Right lobe of liver (tissue), 6 donors: Measurements from ENCODE around the gene MAST4. TPM values are rescaled to one million over a fixed set of nuclear protein-coding genes. Genes with fewer than 3 reads are reported as not detected.

ENCODE experiments used
- ATAC-seq, 4 donors: fragments of 200-7000 bp; cut with Tn5 transposase; one replicate each; pipeline ENCODE4 v1.9.1; 2020; ENCODE audit warnings: mild to moderate bottlenecking in 4 of 4, moderate library complexity in 4 of 4
- DNase-seq, 3 donors: peaks; one replicate each; pipeline ENCODE4 v3.0.0-alpha.2; 2020
- H3K27ac ChIP-seq, 3 donors: fragments of 200-600 bp; one replicate each; pipeline ENCODE4 v1.8.0; 2022
- H3K27me3 ChIP-seq, 2 donors: fragments of 200-600 bp; one replicate each; pipeline ENCODE4 v1.8.0; 2022
- H3K36me3 ChIP-seq, 4 donors: fragments of 200-600 bp; sonication (generic) in 1 of 4; one replicate each; pipeline versions ENCODE4 v1.5.1 to v1.8.0; 2017 to 2022; ENCODE audit warnings: control low read depth in 1 of 4
- H3K4me1 ChIP-seq, 4 donors: fragments of 200-600 bp; sonication (generic) in 1 of 4; one replicate each; pipeline versions ENCODE4 v1.5.1 to v1.8.0; 2017 to 2022; ENCODE audit warnings: control low read depth in 1 of 4
- H3K4me3 ChIP-seq, 3 donors: fragments of 200-600 bp; one replicate each; pipeline ENCODE4 v1.8.0; 2022
- H3K9me3 ChIP-seq, 4 donors: fragments of 200-600 bp; sonication (generic) in 1 of 4; one replicate each; pipeline versions ENCODE4 v1.5.1 to v1.8.0; 2017 to 2022; ENCODE audit warnings: control low read depth in 1 of 4
- POLR2A ChIP-seq: fragments of 450-650 bp; IDR thresholded peaks from one replicate; pipeline ENCODE4 v1.6.1; 2017; ENCODE audit warnings: antibody characterized with exemption, mild to moderate bottlenecking
- WGBS: methylation state at CpG from one replicate; pipeline ENCODE4 v1.1.6; 2018; ENCODE audit warnings: low coverage, low lambda C conversion rate; ENCODE audit not compliant: insufficient coverage; ENCODE audit errors: missing lambda C conversion rate; 5-methylcytosine and 5-hydroxymethylcytosine counted together
- intact Hi-C, 2 donors: fragments of 100-400 bp; cut with DNase I; formaldehyde crosslinking; loops; one replicate each; pipeline versions ENCODE4 v1.11.2 to v1.14.1; 2022
- total RNA-seq, 6 experiments: library from RNA; depleted of rRNA in 2 of 6; stranded (reverse); fragments of >200 nt in 2 of 6; fragmentation: NEBNext Ultra II Directional in 3 of 6; extraction: Animal tissue kit (Norgen Biotek cat#: 25700) in 3 of 6; gene quantifications; one replicate each; pipeline versions ENCODE4 v1.1.0 to v1.2.4, GENCODE V29; 2016 to 2023
- TF ChIP-seq, protein P1 (sequence below), 4 donors: fragments of 200-600 bp in 3 of 4; fragments of 450-650 bp in 1 of 4; IDR thresholded peaks; one replicate each; pipeline versions ENCODE4 v1.5.1 to v1.8.0; 2016 to 2022; ENCODE audit warnings: antibody characterized with exemption in 4 of 4, mild to moderate bottlenecking in 2 of 4
- donor health status: DM: no; HTN: yes; CAD: no.
- donor health status: DM: no; HTN: no; CAD: no.
- donor health status: DM: no; HTN: no; CAD: no.
- donor health status: DM: no; HTN: yes; CAD: no.
- donor health status: DM: no; HTN: yes; CAD: no.

MAST4 gene
- total RNA-seq, 6 experiments from 2014 or later: 9.4 to 23.5 (median 13.9) TPM

DNA sequence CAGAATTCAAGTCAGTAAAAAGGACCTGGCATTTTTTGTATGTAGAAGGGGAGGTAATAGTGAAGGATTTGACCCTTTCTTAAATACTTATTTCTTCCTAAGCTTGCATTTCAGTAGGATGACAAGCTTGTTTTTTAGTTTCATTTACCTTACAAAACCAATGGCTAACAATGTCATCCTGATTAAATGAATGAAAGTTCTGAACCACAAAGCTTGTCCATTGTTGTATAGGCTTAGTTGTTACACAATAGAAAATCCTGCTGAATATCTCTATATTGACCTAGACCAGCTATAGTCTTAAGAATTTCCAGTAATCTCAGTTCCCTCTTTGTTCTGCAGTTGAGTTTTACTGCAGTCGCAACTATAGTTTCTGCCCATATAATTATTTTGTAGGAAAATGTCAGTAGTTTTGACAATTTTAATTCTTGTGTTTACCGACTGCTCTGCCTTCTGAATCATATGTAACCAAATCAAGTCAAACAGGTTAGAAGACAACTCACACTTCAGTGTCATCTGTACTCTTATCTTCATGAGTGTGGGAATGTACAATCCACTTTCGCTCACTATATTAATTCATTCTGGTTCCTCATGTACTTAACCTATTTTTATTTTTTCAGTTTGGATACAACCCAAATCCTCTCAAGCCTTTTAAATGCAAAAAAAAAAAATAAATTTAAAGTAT, 404.7 kb downstream of the MAST4 start:
- ATAC-seq (no peak), DNase-seq (no peak)
- Histone ChIP-seq H3K4me1 (peaks cover 0 to 7% (median 2%) of the 10 kb centered on the region in 4 donors), H3K27me3 (no peaks in the 10 kb centered on the region), H3K36me3 (no peaks in the 10 kb centered on the region), H3K27ac (no peak overlapping the region), H3K4me3 (no peak overlapping the region), H3K9me3 (no peaks in the 10 kb centered on the region)
- TF ChIP-seq, protein P1, sequence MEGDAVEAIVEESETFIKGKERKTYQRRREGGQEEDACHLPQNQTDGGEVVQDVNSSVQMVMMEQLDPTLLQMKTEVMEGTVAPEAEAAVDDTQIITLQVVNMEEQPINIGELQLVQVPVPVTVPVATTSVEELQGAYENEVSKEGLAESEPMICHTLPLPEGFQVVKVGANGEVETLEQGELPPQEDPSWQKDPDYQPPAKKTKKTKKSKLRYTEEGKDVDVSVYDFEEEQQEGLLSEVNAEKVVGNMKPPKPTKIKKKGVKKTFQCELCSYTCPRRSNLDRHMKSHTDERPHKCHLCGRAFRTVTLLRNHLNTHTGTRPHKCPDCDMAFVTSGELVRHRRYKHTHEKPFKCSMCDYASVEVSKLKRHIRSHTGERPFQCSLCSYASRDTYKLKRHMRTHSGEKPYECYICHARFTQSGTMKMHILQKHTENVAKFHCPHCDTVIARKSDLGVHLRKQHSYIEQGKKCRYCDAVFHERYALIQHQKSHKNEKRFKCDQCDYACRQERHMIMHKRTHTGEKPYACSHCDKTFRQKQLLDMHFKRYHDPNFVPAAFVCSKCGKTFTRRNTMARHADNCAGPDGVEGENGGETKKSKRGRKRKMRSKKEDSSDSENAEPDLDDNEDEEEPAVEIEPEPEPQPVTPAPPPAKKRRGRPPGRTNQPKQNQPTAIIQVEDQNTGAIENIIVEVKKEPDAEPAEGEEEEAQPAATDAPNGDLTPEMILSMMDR (IDR thresholded peaks at IDR 0.05): no peak
- TF ChIP-seq POLR2A: no peak
- 86% methylated on average over 3 of the region's 3 CpGs for WGBS
- intact Hi-C loops: no loop called here

DNA sequence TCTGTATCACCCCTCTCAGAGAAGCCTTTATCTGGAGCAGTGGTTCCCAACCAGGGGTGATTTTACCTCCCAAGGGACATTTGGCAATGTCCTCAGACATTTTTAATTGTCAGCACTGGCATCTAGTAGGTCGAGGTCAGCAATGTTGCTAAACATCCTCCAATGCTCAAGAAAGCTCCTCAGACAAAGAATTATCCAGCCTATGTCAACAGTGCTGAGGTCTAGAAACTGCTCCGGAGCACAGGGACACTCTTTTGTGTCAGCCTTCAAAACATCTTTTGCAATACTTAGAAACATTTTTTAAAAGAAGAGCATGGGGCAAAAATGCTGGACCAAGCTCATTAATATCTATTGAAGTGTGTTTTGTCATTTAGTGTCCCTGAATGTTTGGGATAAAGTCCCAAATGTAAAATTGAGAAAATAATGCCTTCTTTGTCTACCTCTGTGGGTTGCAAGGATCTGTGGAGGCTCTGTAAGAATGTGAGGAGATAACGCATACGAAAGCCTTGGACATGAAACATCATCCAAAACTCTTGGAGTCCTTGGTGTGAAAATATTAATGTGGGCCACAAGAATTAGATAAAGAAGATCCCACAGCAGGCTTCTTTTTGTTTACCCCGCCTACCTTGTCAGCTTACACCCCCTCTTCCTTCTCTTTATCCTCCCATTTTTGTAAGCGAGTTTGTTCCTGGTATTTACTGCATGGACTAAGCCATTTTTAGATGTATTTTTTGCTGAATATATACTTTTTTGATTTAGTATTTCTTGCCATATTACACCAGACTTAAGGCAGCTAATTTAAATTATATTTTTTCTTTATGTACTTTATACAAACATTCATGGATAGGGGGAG, 406.9 kb downstream of the MAST4 start:
- DNase-seq: no peak
- no peak for ATAC-seq
- Histone ChIP-seq H3K4me3 (peak overlapping the region; percentile 50 to 65 (median 57)), H3K4me1 (peaks cover 0 to 18% (median 7%) of the 10 kb centered on the region in 4 donors), H3K27ac (peak overlapping the region; percentile 83 to 91 (median 86)), H3K36me3 (no peaks in the 10 kb centered on the region), H3K9me3 (no peaks in the 10 kb centered on the region), H3K27me3 (no peaks in the 10 kb centered on the region)
- TF ChIP-seq, protein P1 (IDR thresholded peaks at IDR 0.05): no peak
- TF ChIP-seq POLR2A: no peak
- intact Hi-C loops: no loop called here
- 48% methylated on average over 6 of the region's 6 CpGs for WGBS

DNA sequence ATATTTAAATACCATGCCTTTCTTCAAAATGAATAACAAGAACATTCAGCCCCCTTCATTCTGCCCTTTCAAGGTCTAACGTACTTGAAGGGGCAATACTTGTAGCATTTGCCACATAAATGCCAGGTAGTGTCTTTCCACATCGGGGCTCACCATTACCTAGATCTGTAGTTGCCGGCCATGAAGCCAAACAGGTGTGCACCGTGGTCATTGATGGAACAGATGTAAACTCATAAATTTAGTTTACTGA, 407.4 kb downstream of the MAST4 start:
- Histone ChIP-seq H3K27ac (peak overlapping the region; percentile 83 to 91 (median 86)), H3K4me1 (peaks cover 0 to 20% (median 9%) of the 10 kb centered on the region in 4 donors), H3K9me3 (no peaks in the 10 kb centered on the region), H3K27me3 (no peaks in the 10 kb centered on the region), H3K4me3 (peak overlapping the region; percentile 50 to 65 (median 57)), H3K36me3 (no peaks in the 10 kb centered on the region)
- TF ChIP-seq POLR2A: no peak
- intact Hi-C loops: no loop called here
- WGBS: 0% methylated on average over 4 of the region's 4 CpGs
- ATAC-seq: no peak
- DNase-seq: no peak

DNA sequence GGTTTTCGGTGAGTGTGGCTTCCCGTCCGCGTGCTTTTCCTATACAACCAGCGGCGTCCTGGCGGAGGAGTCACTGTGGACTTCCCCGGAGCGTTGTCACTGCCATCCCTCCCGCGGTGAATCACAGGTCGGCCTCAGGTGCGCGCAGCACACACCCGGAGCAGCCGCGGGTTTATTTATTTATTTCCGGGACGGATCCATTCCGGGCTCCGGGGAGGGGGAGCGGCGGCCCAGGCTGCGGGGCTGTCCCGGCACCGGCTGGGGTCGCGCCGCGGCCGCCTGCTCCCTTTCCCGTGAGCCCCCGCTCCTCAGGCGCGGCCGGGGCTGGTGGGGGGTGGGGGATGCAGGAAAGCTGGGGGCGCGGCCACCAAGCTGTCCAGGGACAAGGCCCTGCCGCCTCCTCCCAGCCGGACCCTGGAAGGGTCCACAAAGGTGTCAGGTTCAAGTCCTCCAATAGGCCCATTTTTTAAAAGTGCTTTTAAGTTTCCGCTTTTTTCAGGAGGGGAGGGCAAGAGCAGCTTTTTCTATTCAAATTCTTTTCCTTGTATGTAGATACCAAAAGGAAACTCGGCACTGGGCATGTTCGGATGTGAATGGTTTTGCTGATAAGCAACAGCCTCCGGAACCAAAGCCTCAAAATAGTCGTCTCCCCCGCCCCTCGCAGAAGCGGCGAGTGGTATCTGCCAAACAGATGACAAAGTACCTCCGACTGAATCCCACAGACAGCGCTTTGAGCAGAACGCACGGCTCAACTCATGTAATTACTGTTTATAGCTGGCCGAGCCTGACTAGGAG, 407.9 kb downstream of the MAST4 start:
- DNase-seq (peak; percentile 89 to 91 (median 91)), ATAC-seq (peak; percentile 81 to 91 (median 88))
- intact Hi-C loops: no loop called here
- H3K4me3 ChIP-seq: peak overlapping the region; percentile 50 to 65 (median 57)
- no peaks in the 10 kb centered on the region for H3K36me3 ChIP-seq
- WGBS: 0% methylated on average over 32 of the region's 54 CpGs
- TF ChIP-seq POLR2A: peak; percentile 87
- TF ChIP-seq, protein P1 (IDR thresholded peaks at IDR 0.05): no peak
- no peaks in the 10 kb centered on the region for H3K9me3 ChIP-seq
- no peaks in the 10 kb centered on the region for H3K27me3 ChIP-seq
- H3K4me1 ChIP-seq: peaks cover 0 to 24% (median 9%) of the 10 kb centered on the region in 4 donors
- H3K27ac ChIP-seq: peak overlapping the region; percentile 83 to 91 (median 86)
